Measurements from ENCODE around the gene IFI27. TPM values are rescaled to one million over a fixed set of nuclear protein-coding genes. Genes with fewer than 3 reads are reported as not detected.

IFI27 gene
- total RNA-seq, 1 donor from 2014 or later, result under 0.01 TPM

GRCh38 chr14:94119071-94119470, 8.5 kb downstream of the IFI27 start:
- Histone ChIP-seq H3K27me3 (ENCODE audit: control insufficient read depth, insufficient read depth, low read length) (peaks cover 9% of the 10 kb centered on the region), H3K36me3 (ENCODE audit: control insufficient read depth, insufficient read depth, low read length) (no peaks in the 10 kb centered on the region), H3K4me3 (ENCODE audit: low read depth, low read length) (no peak overlapping the region)
- TF ChIP-seq CTCF (IDR thresholded peaks at IDR 0.05; ENCODE audit: insufficient read depth, low read length, poor library complexity, severe bottlenecking), result no peak
- no peak for DNase-seq (ENCODE audit: low read depth)

GRCh38 chr14:94120667-94121340, 10.3 kb downstream of the IFI27 start:
- peaks cover 9% of the 10 kb centered on the region for H3K27me3 ChIP-seq (ENCODE audit: control insufficient read depth, insufficient read depth, low read length)
- H3K4me3 ChIP-seq (ENCODE audit: low read depth, low read length), result no peak overlapping the region
- DNase-seq (ENCODE audit: low read depth), result no peak
- no peak for TF ChIP-seq CTCF (IDR thresholded peaks at IDR 0.05; ENCODE audit: insufficient read depth, low read length, poor library complexity, severe bottlenecking)
- no peaks in the 10 kb centered on the region for H3K36me3 ChIP-seq (ENCODE audit: control insufficient read depth, insufficient read depth, low read length)

GRCh38 chr14:94121485-94121884, 10.9 kb downstream of the IFI27 start:
- peaks cover 6% of the 10 kb centered on the region for H3K27me3 ChIP-seq (ENCODE audit: control insufficient read depth, insufficient read depth, low read length)
- DNase-seq (ENCODE audit: low read depth), result no peak

GRCh38 chr14:94122438-94122837, 11.9 kb downstream of the IFI27 start:
- no peak for TF ChIP-seq CTCF (IDR thresholded peaks at IDR 0.05; ENCODE audit: insufficient read depth, low read length, poor library complexity, severe bottlenecking)
- Histone ChIP-seq H3K4me3 (ENCODE audit: low read depth, low read length) (no peak overlapping the region), H3K36me3 (ENCODE audit: control insufficient read depth, insufficient read depth, low read length) (no peaks in the 10 kb centered on the region), H3K27me3 (ENCODE audit: control insufficient read depth, insufficient read depth, low read length) (peaks cover 6% of the 10 kb centered on the region)
- no peak for DNase-seq (ENCODE audit: low read depth)

More at GRCh38 chr14:94121485-94121884, 10.9 kb downstream of the IFI27 start:
- Histone ChIP-seq H3K36me3 (ENCODE audit: control insufficient read depth, insufficient read depth, low read length) (no peaks in the 10 kb centered on the region), H3K4me3 (ENCODE audit: low read depth, low read length) (no peak overlapping the region)
- no peak for TF ChIP-seq CTCF (IDR thresholded peaks at IDR 0.05; ENCODE audit: insufficient read depth, low read length, poor library complexity, severe bottlenecking)

- no peak for TF ChIP-seq CTCF (IDR thresholded peaks at IDR 0.05; ENCODE audit: insufficient read depth, low read length, poor library complexity, severe bottlenecking)
- Histone ChIP-seq H3K36me3 (ENCODE audit: control insufficient read depth, insufficient read depth, low read length) (no peaks in the 10 kb centered on the region), H3K4me3 (ENCODE audit: low read depth, low read length) (no peak overlapping the region), H3K27me3 (ENCODE audit: control insufficient read depth, insufficient read depth, low read length) (peaks cover 2% of the 10 kb centered on the region)
- no peak for DNase-seq (ENCODE audit: low read depth)
Observed at GRCh38 chr14:94123296-94123695, 12.8 kb downstream of the IFI27 start.

GRCh38 chr14:94123868-94124267, 13.3 kb downstream of the IFI27 start:
- no peaks in the 10 kb centered on the region for H3K36me3 ChIP-seq (ENCODE audit: control insufficient read depth, insufficient read depth, low read length)
- H3K27me3 ChIP-seq (ENCODE audit: control insufficient read depth, insufficient read depth, low read length), result peaks cover 2% of the 10 kb centered on the region
- H3K4me3 ChIP-seq (ENCODE audit: low read depth, low read length), result no peak overlapping the region
- no peak for TF ChIP-seq CTCF (IDR thresholded peaks at IDR 0.05; ENCODE audit: insufficient read depth, low read length, poor library complexity, severe bottlenecking)
- DNase-seq (ENCODE audit: low read depth), result no peak

Data from kidney epithelial cell (primary cell).